ENCODE data around the gene ARHGAP42. TPM values are rescaled to one million over a fixed set of nuclear protein-coding genes. Genes with fewer than 3 reads are reported as not detected.
A peak's percentile ranks its signal among the peaks of the same experiment; 100 is the strongest.

The ARHGAP42 gene
- polyA plus RNA-seq, 1 donor, result 26.3 TPM

- no peak for DNase-seq
Measured at GRCh38 chr11:100841711-100842407, 154.8 kb downstream of the ARHGAP42 start.

GRCh38 chr11:100847696-100848216 is 160.7 kb downstream of the ARHGAP42 start:
- DNase-seq, result no peak

GRCh38 chr11:100849009-100849900 is 162.2 kb downstream of the ARHGAP42 start:
- peak; percentile 82 for DNase-seq

DNA sequence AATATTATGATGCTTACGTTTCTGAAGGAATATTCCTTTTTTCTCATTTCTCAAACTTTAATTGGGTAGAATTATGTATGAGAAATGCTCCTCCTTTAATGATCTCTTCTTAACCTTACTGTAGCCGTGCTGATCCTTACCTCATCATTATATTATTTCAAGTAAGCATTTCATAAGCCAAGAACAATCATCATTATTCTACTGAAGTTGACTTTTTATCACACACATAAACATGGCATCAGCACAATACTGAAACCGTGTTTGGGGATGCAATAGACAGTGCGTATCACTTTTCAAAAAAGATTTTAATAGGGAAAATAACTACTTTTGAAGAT is 162.8 kb downstream of the ARHGAP42 start:
- DNase-seq, result no peak

GRCh38 chr11:100851147-100851546 is 164.1 kb downstream of the ARHGAP42 start:
- DNase-seq, result no peak

GRCh38 chr11:100851584-100852152 is 164.6 kb downstream of the ARHGAP42 start:
- no peak for DNase-seq

GRCh38 chr11:100855466-100856067 is 168.5 kb downstream of the ARHGAP42 start:
- peak; percentile 43 for DNase-seq

GRCh38 chr11:100857236-100858005 is 170.3 kb downstream of the ARHGAP42 start:
- no peak for DNase-seq

- no peak for DNase-seq
Measured at GRCh38 chr11:100860318-100861155, 173.4 kb downstream of the ARHGAP42 start.

GRCh38 chr11:100861212-100861611 is 174.1 kb downstream of the ARHGAP42 start:
- no peak for DNase-seq

DNA sequence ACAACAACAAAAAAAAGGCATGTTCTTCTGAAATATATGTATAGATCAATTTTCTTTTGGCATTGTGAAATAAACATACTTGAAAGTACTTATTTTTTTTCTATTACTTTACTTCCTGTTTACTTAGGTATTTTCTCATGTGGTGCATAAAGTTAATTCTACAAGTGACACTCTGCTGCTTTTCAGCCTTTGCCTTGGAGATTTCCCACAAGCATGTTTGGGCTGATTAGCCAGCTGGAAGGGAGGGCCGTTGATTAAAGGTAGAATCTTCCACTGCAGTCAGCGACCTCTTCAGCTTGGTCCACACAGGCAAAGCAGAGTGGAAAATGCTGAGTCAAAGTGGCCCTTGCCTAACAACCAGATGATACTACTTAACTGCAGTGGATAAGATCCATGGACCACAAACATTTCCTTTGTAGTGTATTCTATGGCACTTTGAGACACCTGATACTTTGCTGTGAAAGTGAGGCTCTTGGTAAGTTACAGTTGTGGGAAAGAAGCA is 176.0 kb downstream of the ARHGAP42 start:
- DNase-seq, result peak; percentile 36

GRCh38 chr11:100865443-100866065 is 178.5 kb downstream of the ARHGAP42 start:
- no peak for DNase-seq

- DNase-seq, result no peak
Measured at GRCh38 chr11:100866453-100866852, 179.4 kb downstream of the ARHGAP42 start.

GRCh38 chr11:100867606-100868005 is 180.5 kb downstream of the ARHGAP42 start:
- no peak for DNase-seq

- DNase-seq, result no peak
Measured at GRCh38 chr11:100869328-100869727, 182.2 kb downstream of the ARHGAP42 start.

DNA sequence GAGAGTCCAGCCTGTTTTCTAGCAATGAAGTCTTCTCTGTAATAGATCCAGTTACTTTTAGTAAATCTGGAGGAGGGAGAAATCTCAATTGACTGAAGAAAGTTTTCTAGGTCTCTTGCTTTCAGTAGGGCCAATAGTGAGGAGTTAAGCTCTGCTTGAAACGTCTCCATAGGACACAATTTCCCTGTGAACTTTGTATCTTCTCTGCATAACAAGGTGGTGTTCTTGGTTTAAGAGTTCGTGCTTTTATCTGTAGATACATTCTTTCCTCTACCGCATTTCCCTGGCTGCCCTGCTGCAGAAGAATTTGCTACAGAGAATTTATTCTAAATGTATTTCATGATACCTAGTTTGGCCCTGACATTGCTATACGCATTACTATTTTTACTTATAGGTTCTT is 183.1 kb downstream of the ARHGAP42 start:
- no peak for DNase-seq

GRCh38 chr11:100872951-100873740 is 186.1 kb downstream of the ARHGAP42 start:
- no peak for DNase-seq

DNA sequence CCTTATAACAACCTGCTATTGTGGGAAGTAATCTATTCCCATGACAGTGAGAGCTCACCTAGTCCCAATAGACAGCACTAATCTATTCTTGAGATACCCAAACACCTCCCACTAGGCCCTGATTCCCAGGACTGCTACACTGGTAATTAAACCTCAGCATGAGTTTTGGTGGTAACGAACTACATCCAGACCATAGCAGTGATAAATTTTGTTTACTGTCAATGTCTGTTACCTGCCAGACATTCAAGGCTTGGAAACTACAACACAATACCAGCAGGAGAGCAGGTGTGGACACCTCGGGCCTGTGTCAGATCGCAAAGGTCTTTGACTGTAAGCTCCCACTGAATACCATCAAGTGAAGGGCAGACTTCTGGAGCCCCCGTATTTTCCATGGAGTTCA is 187.1 kb downstream of the ARHGAP42 start:
- no peak for DNase-seq

- no peak for DNase-seq
Measured at GRCh38 chr11:100875521-100875869, 188.4 kb downstream of the ARHGAP42 start.
